Activated CD4-positive, alpha-beta T cell treated with anti-CD3 and anti-CD28 coated beads, Interleukin-2, amount 10 ng/mL, durations not matched to agents 24 days and 14 days (primary cell): ENCODE results near the gene TUBAL3. TPM values are rescaled to one million over a fixed set of nuclear protein-coding genes. Genes with fewer than 3 reads are reported as not detected.

Experiments
- DNase-seq: peaks from one replicate; pipeline ENCODE4 v3.0.0; 2022
- H3K27ac Mint-ChIP-seq: one replicate; pipeline ENCODE4 v1.8.0; 2022; ENCODE audit warnings: mild to moderate bottlenecking, mixed read lengths
- H3K27me3 Mint-ChIP-seq: one replicate; pipeline ENCODE4 v1.8.0; 2022; ENCODE audit warnings: mixed read lengths
- H3K36me3 Mint-ChIP-seq: one replicate; pipeline ENCODE4 v1.8.0; 2022; ENCODE audit warnings: low read depth, mild to moderate bottlenecking, mixed read lengths
- H3K4me1 Mint-ChIP-seq: one replicate; pipeline ENCODE4 v1.8.0; 2021; ENCODE audit warnings: mixed read lengths
- H3K4me3 Mint-ChIP-seq: one replicate; pipeline ENCODE4 v1.8.0; 2022; ENCODE audit warnings: mild to moderate bottlenecking, moderate library complexity, mixed read lengths
- H3K9me3 Mint-ChIP-seq: one replicate; pipeline ENCODE4 v1.8.0; 2021; ENCODE audit warnings: mixed read lengths
- intact Hi-C: fragments of 100-400 bp; cut with micrococcal nuclease; formaldehyde crosslinking; loops from one replicate; pipeline ENCODE4 v1.15.1; 2023
- total RNA-seq: library from RNA; stranded (reverse); gene quantifications from 2 replicates; pipeline ENCODE4 v1.2.3, GENCODE V29; 2022

The TUBAL3 gene
- total RNA-seq, 1 donor from 2014 or later, result 0.14 TPM

- intact Hi-C loops, result loop anchor here (10.0 kb wide), 1 partner anchor 452 kb away; the partner anchor contains the start of gene FBH1
- Mint-ChIP-seq H3K4me3 (no peak overlapping the region), H3K36me3 (peaks cover 10% of the 10 kb centered on the region), H3K9me3 (no peaks in the 10 kb centered on the region), H3K27ac (no peak overlapping the region), H3K4me1 (peaks cover 38% of the 10 kb centered on the region), H3K27me3 (no peaks in the 10 kb centered on the region)
- peak; percentile 86 for DNase-seq
Observed at GRCh38 chr10:5442065-5442989, 37.7 kb upstream of the TUBAL3 start.

DNA sequence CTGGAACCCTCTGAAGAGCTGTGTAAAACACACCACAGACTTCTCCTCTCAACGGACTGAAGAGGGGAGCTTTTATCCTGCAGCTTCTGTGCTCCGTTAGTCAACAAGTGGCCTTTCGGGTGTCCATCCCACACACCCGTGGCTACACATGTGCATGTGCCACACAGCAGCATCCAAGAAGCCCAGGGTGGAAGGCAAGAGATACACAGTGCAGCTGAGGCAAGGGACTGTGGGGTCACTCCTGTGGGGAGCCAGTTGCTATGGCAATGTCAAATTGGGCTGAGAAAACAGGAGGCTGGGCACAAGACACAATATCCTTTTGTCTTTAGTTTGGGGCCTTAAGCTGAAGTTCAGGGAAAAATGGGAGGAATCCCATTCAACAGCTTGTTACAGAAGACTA is 36.5 kb upstream of the TUBAL3 start:
- no peaks in the 10 kb centered on the region for H3K9me3 Mint-ChIP-seq

DNA sequence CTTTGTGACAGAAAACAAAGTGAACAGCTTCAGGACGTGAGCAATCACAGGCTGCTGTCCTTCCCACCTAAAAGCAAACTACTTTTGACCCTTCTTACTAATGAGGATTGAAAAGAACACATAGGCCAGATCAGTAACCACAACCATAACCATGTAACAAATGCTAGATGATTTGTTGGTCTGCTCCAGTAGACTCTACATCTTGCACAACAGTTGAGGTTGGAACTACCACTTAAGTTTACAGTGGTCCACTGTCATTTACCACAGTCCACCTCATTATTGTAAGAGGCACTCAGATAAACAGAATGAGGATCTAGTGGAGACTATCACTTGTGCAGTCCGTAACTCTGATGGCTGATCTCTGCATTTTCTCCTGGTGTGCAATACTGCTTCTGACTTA is 35.6 kb upstream of the TUBAL3 start:
- Mint-ChIP-seq H3K4me1 (peaks cover 28% of the 10 kb centered on the region), H3K4me3 (no peak overlapping the region), H3K27ac (no peak overlapping the region), H3K27me3 (no peaks in the 10 kb centered on the region), H3K9me3 (no peaks in the 10 kb centered on the region), H3K36me3 (peaks cover 10% of the 10 kb centered on the region)
- intact Hi-C loops, result loop anchor here (10.0 kb wide), 1 partner anchor 455 kb away; the partner anchor contains the start of gene FBH1
- no peak for DNase-seq

More for the DNA sequence above, 36.5 kb upstream of the TUBAL3 start:
- DNase-seq, result peak; percentile 59
- Mint-ChIP-seq H3K27ac (no peak overlapping the region), H3K27me3 (no peaks in the 10 kb centered on the region), H3K4me1 (peaks cover 30% of the 10 kb centered on the region), H3K36me3 (peaks cover 10% of the 10 kb centered on the region), H3K4me3 (no peak overlapping the region)
- intact Hi-C loops, result loop anchor here (10.0 kb wide), 1 partner anchor 454 kb away; the partner anchor contains the start of gene FBH1

DNA sequence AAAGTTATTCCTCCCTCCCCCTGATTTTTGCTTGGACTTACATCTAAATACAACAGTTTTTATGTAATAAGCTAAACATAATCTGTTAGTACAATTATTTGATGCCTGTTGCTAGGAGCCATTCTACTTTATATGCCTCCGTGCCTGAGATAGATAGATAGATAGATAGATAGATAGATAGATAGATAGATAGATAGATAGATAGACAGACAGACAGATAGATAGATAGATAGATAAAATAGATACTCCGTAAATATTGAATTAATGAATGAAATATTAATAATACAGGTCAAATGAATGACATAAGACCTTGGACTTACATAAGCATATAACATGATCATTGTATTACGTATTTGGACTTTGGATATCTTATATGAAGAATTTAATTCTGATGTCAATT is 30.7 kb upstream of the TUBAL3 start:
- Mint-ChIP-seq H3K9me3 (peaks cover 4% of the 10 kb centered on the region), H3K27me3 (no peaks in the 10 kb centered on the region), H3K36me3 (peaks cover 17% of the 10 kb centered on the region), H3K4me1 (peaks cover 15% of the 10 kb centered on the region), H3K27ac (no peak overlapping the region), H3K4me3 (no peak overlapping the region)
- intact Hi-C loops, result loop anchor here (2.0 kb wide), 1 partner anchor 187 kb away; no protein-coding TSS in a partner anchor
- DNase-seq, result no peak

- H3K9me3 Mint-ChIP-seq, result peaks cover 4% of the 10 kb centered on the region
- H3K4me1 Mint-ChIP-seq, result peaks cover 15% of the 10 kb centered on the region
- H3K4me3 Mint-ChIP-seq, result peak overlapping the region; percentile 10
- H3K36me3 Mint-ChIP-seq, result peaks cover 20% of the 10 kb centered on the region
- peak; percentile 73 for DNase-seq
- H3K27ac Mint-ChIP-seq, result peak overlapping the region; percentile 70
- no peaks in the 10 kb centered on the region for H3K27me3 Mint-ChIP-seq
- intact Hi-C loops, result loop anchor here (1.0 to 5.0 kb wide), 4 partner anchors 20 to 585 kb away; no protein-coding TSS in a partner anchor
Observed at GRCh38 chr10:5434017-5434753, 29.6 kb upstream of the TUBAL3 start.

DNA sequence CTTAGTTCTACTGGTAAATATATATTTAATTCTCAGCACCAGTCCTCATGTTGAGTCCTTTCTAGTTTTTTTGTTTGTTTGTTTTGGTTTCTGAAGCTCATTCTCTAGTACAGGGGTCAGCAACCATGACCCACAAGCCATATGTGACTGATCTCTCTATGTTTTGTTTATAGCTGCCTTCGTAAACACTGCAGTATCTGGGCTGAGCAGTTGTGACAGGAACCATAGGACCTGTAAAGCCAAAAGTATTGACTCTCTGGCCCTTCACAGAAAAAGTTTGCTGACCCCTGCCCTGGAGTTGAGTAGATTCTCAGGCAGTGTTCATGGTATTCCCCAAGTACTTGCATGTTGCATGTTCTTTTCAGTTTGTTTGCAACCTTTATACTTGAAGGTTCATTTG is 28.6 kb upstream of the TUBAL3 start:
- Mint-ChIP-seq H3K27ac (no peak overlapping the region), H3K4me3 (no peak overlapping the region), H3K4me1 (peaks cover 15% of the 10 kb centered on the region), H3K27me3 (no peaks in the 10 kb centered on the region), H3K36me3 (peaks cover 21% of the 10 kb centered on the region), H3K9me3 (peaks cover 4% of the 10 kb centered on the region)
- no peak for DNase-seq
- intact Hi-C loops, result loop anchor here (5.0 kb wide), 1 partner anchor 141 kb away; no protein-coding TSS in a partner anchor

DNA sequence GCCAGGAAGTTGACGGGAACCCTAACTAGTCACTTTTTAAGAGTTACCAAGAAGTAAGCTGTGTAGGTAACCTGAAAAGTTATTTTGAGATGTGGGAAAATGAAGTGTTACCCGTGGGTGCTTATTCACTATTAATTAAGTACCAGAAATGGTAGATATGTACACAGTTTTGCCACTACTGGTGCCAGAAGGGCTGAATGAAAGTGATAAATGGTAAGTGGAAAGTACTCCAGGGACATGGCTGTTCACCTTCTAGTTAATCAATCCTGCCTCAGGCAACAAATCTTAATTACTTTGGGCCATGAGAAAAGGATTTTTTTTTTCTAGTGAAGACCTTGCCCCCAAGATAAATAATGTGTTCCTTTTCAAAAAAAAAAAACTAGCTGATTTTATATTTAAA is 23.5 kb upstream of the TUBAL3 start:
- DNase-seq, result no peak
- no peak overlapping the region for H3K27ac Mint-ChIP-seq
- intact Hi-C loops, result no loop called here
- H3K27me3 Mint-ChIP-seq, result no peaks in the 10 kb centered on the region
- peaks cover 24% of the 10 kb centered on the region for H3K36me3 Mint-ChIP-seq
- H3K4me3 Mint-ChIP-seq, result no peak overlapping the region
- peaks cover 3% of the 10 kb centered on the region for H3K4me1 Mint-ChIP-seq
- peaks cover 4% of the 10 kb centered on the region for H3K9me3 Mint-ChIP-seq

DNA sequence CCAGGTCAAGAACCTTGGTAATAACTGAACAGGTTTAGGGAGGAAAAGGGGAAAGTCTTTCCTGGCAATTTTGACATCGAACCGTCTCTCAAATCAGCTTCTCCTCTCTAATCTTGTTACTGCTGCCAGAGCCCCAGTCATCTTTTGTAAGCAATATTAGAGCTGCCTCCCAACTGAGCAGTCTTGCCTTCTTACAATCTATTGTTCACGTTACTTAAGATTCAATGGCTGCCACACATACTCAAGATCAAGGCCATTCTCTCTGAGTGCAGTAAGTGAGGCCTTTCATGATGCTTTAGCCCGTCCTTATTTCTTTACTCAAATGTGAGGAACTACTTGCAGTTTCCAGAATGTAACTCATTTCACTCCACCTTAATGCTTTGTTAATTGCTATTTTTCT is 20.1 kb upstream of the TUBAL3 start:
- intact Hi-C loops, result no loop called here
- peaks cover 20% of the 10 kb centered on the region for H3K36me3 Mint-ChIP-seq
- no peak for DNase-seq
- H3K9me3 Mint-ChIP-seq, result peaks cover 6% of the 10 kb centered on the region
- no peak overlapping the region for H3K27ac Mint-ChIP-seq
- peaks cover 7% of the 10 kb centered on the region for H3K4me1 Mint-ChIP-seq
- H3K4me3 Mint-ChIP-seq, result no peak overlapping the region
- H3K27me3 Mint-ChIP-seq, result no peaks in the 10 kb centered on the region

GRCh38 chr10:5423771-5424170 is 19.1 kb upstream of the TUBAL3 start:
- Mint-ChIP-seq H3K36me3 (peaks cover 25% of the 10 kb centered on the region), H3K4me1 (peaks cover 7% of the 10 kb centered on the region), H3K4me3 (no peak overlapping the region), H3K27me3 (no peaks in the 10 kb centered on the region), H3K27ac (no peak overlapping the region), H3K9me3 (peaks cover 15% of the 10 kb centered on the region)
- intact Hi-C loops, result no loop called here
- no peak for DNase-seq

GRCh38 chr10:5419466-5420094 is 15.0 kb upstream of the TUBAL3 start:
- no peak for DNase-seq
- Mint-ChIP-seq H3K36me3 (peaks cover 33% of the 10 kb centered on the region), H3K4me1 (peaks cover 10% of the 10 kb centered on the region), H3K27ac (no peak overlapping the region), H3K9me3 (peaks cover 29% of the 10 kb centered on the region), H3K4me3 (no peak overlapping the region), H3K27me3 (no peaks in the 10 kb centered on the region)
- intact Hi-C loops, result no loop called here

DNA sequence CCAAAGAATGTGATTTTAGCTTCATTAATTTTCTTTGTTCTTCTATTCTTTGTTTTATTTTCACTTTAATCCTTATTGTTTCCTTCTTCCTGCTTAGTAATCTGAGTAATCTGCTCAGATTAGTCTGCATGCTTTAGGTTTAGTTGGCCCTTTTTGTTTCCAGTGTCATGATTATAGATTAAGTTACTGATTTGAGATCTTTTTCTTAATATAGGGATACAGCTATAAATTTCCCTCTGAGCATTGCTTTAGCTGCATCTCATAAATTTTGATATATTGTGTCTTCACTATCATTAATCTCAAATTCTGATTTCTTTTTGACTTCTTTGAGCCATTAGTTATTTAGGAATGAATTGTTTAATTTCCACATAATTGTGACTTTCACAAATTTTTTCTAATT is 14.0 kb upstream of the TUBAL3 start:
- intact Hi-C loops, result no loop called here
- H3K27ac Mint-ChIP-seq, result no peak overlapping the region
- no peak overlapping the region for H3K4me3 Mint-ChIP-seq
- no peak for DNase-seq
- H3K9me3 Mint-ChIP-seq, result peaks cover 29% of the 10 kb centered on the region
- H3K36me3 Mint-ChIP-seq, result peaks cover 33% of the 10 kb centered on the region
- H3K4me1 Mint-ChIP-seq, result peaks cover 10% of the 10 kb centered on the region
- no peaks in the 10 kb centered on the region for H3K27me3 Mint-ChIP-seq

GRCh38 chr10:5416981-5417380 is 12.4 kb upstream of the TUBAL3 start:
- no peak overlapping the region for H3K27ac Mint-ChIP-seq
- H3K9me3 Mint-ChIP-seq, result peaks cover 29% of the 10 kb centered on the region
- H3K27me3 Mint-ChIP-seq, result no peaks in the 10 kb centered on the region
- H3K36me3 Mint-ChIP-seq, result peaks cover 32% of the 10 kb centered on the region
- intact Hi-C loops, result no loop called here
- no peak overlapping the region for H3K4me3 Mint-ChIP-seq
- no peak for DNase-seq
- H3K4me1 Mint-ChIP-seq, result peaks cover 13% of the 10 kb centered on the region

GRCh38 chr10:5413012-5413938 is 8.6 kb upstream of the TUBAL3 start:
- peak; percentile 61 for DNase-seq
- H3K27ac Mint-ChIP-seq, result no peak overlapping the region
- H3K9me3 Mint-ChIP-seq, result peaks cover 10% of the 10 kb centered on the region
- H3K4me1 Mint-ChIP-seq, result peaks cover 10% of the 10 kb centered on the region
- intact Hi-C loops, result no loop called here
- peaks cover 14% of the 10 kb centered on the region for H3K36me3 Mint-ChIP-seq
- no peak overlapping the region for H3K4me3 Mint-ChIP-seq
- H3K27me3 Mint-ChIP-seq, result peaks cover 19% of the 10 kb centered on the region
